Aorta (tissue), 5 donors: ENCODE results near the gene ZNF587B. TPM values are rescaled to one million over a fixed set of nuclear protein-coding genes. Genes with fewer than 3 reads are reported as not detected.
"Not testable (repeated sequence)": the region's sequence is repeated elsewhere in the genome, so short reads cannot be mapped to it uniquely, and the experiment has no call there.

ENCODE experiments used
- ATAC-seq: fragments of 200-7000 bp; cut with Tn5 transposase; one replicate; pipeline ENCODE4 v1.9.1; 2022; ENCODE audit warnings: moderate library complexity; ENCODE audit not compliant: low FRiP score
- DNase-seq, 2 donors: peaks; one replicate each; pipeline ENCODE4 v3.0.0-alpha.2; 2020
- H3K27ac ChIP-seq, 2 donors: one replicate each; pipeline ENCODE4 v1.5.1; 2013; ENCODE audit warnings: low read length in 2 of 2, mild to moderate bottlenecking in 2 of 2, moderate library complexity in 2 of 2, control low read depth in 1 of 2, inconsistent platforms in 1 of 2, low read depth in 1 of 2
- H3K27me3 ChIP-seq, 2 donors: one replicate each; pipeline ENCODE4 v1.6.1; 2013; ENCODE audit warnings: control low read depth in 1 of 2, low read length in 1 of 2, mild to moderate bottlenecking in 1 of 2, moderate library complexity in 1 of 2; ENCODE audit not compliant: insufficient read depth in 2 of 2, control insufficient read depth in 1 of 2
- H3K36me3 ChIP-seq, 2 donors: one replicate each; pipeline ENCODE4 v1.6.1; 2013; ENCODE audit warnings: control low read depth in 1 of 2, low read length in 1 of 2, mild to moderate bottlenecking in 1 of 2; ENCODE audit not compliant: insufficient read depth in 2 of 2, control insufficient read depth in 1 of 2
- H3K4me1 ChIP-seq, 2 donors: one replicate each; pipeline ENCODE4 v1.6.1; 2013; ENCODE audit warnings: low read length in 2 of 2, control low read depth in 1 of 2, mild to moderate bottlenecking in 1 of 2, moderate library complexity in 1 of 2; ENCODE audit not compliant: insufficient read depth in 2 of 2, control insufficient read depth in 1 of 2
- H3K4me3 ChIP-seq, 2 donors: one replicate each; pipeline ENCODE4 v1.5.1; 2013; ENCODE audit warnings: low read length in 2 of 2, control low read depth in 1 of 2, mild to moderate bottlenecking in 1 of 2
- H3K9me3 ChIP-seq: one replicate; pipeline ENCODE4 v1.6.1; 2013; ENCODE audit warnings: mild to moderate bottlenecking, low read length; ENCODE audit not compliant: control insufficient read depth
- WGBS, 2 donors: extraction: QIAGEN DNeasy Blood & Tissue Kit; methylation state at CpG; one replicate each; pipeline ENCODE4 v1.1.7; 2013; 5-methylcytosine and 5-hydroxymethylcytosine counted together
- intact Hi-C, 2 donors: fragments of 100-400 bp; cut with DNase I; formaldehyde crosslinking; loops; one replicate each; pipeline versions ENCODE4 v1.14.2 to v1.15.0; 2022
- polyA plus RNA-seq, 2 donors: library from polyadenylated mRNA; stranded (reverse); fragments of 200-250 nt; gene quantifications; one replicate each; pipeline ENCODE4 v1.2.3, GENCODE V29; 2013
- total RNA-seq, 2 donors: library from RNA; stranded (reverse); fragmentation: NEBNext Ultra II Directional; extraction: Animal tissue kit (Norgen Biotek cat#: 25700); gene quantifications; one replicate each; pipeline ENCODE4 v1.2.1, GENCODE V29; 2021
- donor health status: healthy with polysubstance abuse.
- donor health status: Bipolar disorder and iron deficiency.
- donor health status: DM: no; HTN: no; CAD: no.
- donor health status: DM: no; HTN: no; CAD: no.
- donor health status: DM: yes; HTN: yes; CAD: no.

The ZNF587B gene
- total and polyA plus RNA-seq, 4 donors: 1.5 to 15.8 (median 9.4) TPM

DNA sequence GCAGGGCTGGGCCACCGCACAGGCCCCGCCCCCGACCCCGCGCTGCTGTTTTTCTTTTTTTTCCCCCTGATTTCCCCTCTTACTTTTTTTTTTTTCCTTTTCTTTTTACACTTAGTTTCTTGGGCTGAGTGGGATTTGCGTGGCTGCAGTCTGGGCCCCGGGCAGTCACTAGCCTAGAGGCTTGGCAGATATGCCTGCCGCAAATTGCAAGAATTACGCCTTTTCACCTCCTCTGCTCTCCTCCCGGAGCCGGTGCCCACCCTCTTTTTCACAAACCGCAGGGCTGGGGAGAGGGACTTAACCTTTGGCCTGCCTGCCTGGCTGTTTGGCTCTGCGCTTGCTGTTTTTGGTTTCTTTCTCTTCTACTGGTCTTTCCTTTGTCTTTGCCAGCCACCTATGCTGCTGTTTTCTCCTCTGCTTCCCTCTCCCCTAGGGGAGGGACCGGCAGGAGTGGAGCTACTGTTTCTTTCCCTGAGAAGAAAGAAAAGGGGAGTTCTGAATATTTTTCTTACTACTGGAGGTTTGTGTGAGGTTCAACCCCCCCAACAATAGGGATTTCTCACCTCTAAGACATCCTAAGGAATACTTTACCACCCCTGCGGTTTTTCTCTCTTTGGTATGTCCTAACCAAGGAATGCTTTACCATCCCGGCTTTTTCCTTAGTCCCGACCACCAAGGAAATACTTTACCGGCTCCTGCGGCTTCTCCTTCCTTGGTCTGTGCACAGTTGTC, 26.3 kb upstream of the ZNF587B start:
- peak; percentile 56 for ATAC-seq
- no peaks in the 10 kb centered on the region for H3K9me3 ChIP-seq
- H3K4me3 ChIP-seq: peak overlapping the region; percentile 11 to 98
- DNase-seq: peak in 1 of 2 donors; percentile 64
- 2% methylated on average over 19 of the region's 19 CpGs for WGBS, 2 donors
- H3K27me3 ChIP-seq: no peaks in the 10 kb centered on the region
- peaks cover 0 to 2% of the 10 kb centered on the region in 2 donors for H3K36me3 ChIP-seq
- intact Hi-C loops: no loop called here
- H3K4me1 ChIP-seq: no peaks in the 10 kb centered on the region
- peak overlapping the region in 1 of 2 donors; percentile 94 for H3K27ac ChIP-seq

DNA sequence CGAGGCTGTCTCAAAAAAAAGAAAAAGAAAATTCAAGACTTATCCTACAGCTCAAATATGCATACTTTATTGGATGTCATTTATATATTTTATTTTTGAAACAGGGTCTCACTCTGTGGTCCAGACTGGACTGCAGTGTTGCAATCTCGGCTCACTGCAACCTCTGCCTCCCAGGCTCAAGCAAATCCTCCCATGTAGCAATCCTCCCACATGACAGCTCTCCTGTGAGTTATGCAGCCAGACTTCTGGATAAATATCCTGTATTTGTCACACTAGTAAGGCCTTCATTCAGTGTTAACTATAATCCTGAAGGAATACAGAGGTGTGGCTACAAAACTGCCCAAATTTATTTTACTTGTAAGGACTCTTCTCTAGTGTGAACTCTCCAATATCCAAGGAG, 22.6 kb upstream of the ZNF587B start:
- WGBS, 2 donors: 93 to 95% methylated on average over 2 of the region's 2 CpGs
- intact Hi-C loops: no loop called here
- no peaks in the 10 kb centered on the region for H3K4me1 ChIP-seq
- H3K9me3 ChIP-seq: no peaks in the 10 kb centered on the region
- no peak overlapping the region for H3K27ac ChIP-seq
- H3K36me3 ChIP-seq: peaks cover 0 to 2% of the 10 kb centered on the region in 2 donors
- no peak overlapping the region for H3K4me3 ChIP-seq
- ATAC-seq: no peak
- no peaks in the 10 kb centered on the region for H3K27me3 ChIP-seq
- no peak for DNase-seq

DNA sequence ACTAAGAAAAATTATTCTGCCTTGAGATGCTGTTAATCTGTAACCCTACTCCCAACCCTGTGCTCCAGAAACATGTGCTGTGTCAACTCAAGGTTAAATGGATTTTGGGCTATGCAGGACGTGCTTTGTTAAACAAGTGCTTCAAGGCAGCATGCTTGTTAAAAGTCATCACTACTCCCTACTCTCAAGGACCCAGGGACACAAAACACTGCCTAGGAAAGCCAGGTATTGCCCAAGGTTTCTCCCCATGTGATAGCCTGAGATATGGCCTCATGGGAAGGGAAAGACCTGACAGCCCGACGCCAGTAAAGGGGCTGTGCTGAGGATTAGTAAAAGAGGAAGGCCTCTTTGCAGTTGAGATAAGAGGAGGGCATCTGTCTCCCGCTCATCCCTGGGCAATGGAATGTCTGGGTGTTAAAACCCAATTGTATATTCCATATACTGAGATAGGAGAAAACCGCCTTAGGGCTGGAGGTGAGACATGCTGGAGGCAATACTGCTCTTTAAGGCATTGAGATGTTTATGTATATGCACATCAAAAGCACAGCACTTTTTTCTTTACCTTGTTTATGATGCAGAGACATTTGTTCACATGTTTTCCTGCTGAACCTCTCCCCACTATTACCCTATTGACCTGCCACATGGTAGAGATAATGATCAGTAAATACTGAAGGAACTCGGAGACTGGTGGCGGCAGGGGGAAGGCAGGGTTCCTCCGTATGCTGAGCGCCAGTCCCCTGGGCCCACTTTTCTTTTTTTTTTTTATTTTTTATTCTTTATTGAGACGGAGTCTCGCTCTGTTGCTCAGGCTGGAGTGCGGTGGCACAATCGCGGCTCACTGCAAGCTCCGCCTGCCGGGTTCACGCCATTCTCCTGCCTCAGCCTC, 19.4 kb upstream of the ZNF587B start:
- not testable (repeated sequence) for H3K4me1 ChIP-seq, H3K27me3 ChIP-seq, H3K27ac ChIP-seq, DNase-seq, H3K4me3 ChIP-seq, H3K36me3 ChIP-seq, ATAC-seq, H3K9me3 ChIP-seq
- 78 to 80% methylated on average over 17 of the region's 17 CpGs for WGBS, 2 donors
- intact Hi-C loops: loop anchor here in 1 of 2 donors (10.0 kb wide), 1 partner anchor 636 kb away; no protein-coding TSS in a partner anchor

DNA sequence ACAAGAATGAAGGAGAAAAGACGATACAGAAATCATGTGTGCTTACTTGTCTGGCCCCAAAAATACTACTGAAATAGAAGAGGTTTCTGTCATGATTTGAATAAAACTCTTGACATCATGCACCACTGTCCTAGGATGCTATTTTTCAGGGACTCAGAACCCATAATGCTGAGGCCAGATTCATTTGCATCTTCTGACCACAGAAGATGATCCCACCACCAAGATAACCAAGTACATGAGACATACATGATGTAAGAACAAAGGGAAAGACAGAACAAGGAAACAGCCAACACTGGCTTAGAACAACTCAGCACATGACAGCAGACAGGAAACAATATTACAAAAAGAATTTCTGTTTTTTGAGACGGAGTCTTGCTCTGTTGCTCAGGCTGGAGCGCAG, 17.9 kb upstream of the ZNF587B start:
- Histone ChIP-seq H3K9me3 (no peaks in the 10 kb centered on the region), H3K4me3 (no peak overlapping the region), H3K4me1 (no peaks in the 10 kb centered on the region), H3K27me3 (no peaks in the 10 kb centered on the region), H3K27ac (no peak overlapping the region), H3K36me3 (peaks cover 0 to 2% of the 10 kb centered on the region in 2 donors)
- intact Hi-C loops: loop anchor here in 1 of 2 donors (10.0 kb wide), 1 partner anchor 637 kb away; no protein-coding TSS in a partner anchor
- WGBS, 2 donors: 82 to 84% methylated on average over 3 of the region's 3 CpGs
- no peak for DNase-seq
- ATAC-seq: no peak

DNA sequence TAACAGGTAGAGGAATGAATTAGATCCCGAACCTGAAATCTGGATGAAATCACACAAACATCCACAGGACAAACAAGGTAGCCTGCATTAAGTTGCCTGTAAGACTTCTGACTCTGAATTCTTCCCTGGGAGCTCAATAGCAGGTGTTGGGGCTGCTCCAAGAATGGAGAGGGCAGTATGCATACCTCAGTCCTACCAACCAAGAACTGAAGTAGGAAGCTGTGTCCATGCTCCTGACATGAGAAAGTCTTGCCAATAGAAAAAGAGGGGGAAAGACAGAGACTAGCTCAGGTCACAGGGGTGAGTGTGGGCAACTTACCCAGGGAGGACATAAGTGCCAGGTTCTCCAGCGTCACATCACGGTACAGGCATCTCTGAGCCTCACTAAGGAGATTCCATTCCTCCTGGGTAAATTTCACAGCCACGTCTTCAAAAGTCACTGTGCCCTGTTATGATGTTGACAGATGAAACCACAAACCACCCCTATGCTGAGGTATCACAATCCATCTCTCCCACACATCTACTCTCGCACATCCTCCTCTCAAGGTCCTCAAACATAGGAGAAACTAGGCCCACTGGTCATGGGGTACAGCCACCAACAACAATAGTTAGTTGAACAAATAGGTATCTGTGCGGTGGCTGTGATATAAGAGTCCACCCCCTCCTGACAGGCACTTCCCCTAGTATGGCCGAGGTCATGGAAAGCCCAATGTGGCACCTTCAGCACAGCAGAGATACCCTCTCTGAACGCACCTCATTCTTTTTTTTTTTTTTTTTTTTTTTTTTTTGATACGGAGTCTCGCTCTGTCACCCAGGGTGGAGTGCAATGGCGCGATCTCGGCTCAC, 16.9 kb upstream of the ZNF587B start:
- H3K9me3 ChIP-seq, ATAC-seq, H3K27me3 ChIP-seq, H3K4me1 ChIP-seq, H3K4me3 ChIP-seq, H3K36me3 ChIP-seq, H3K27ac ChIP-seq, DNase-seq: not testable (repeated sequence)
- intact Hi-C loops: loop anchor here in 1 of 2 donors (10.0 kb wide), 1 partner anchor 638 kb away; no protein-coding TSS in a partner anchor
- WGBS, 2 donors: 88 to 93% methylated on average over 10 to 13 of the region's 13 CpGs

DNA sequence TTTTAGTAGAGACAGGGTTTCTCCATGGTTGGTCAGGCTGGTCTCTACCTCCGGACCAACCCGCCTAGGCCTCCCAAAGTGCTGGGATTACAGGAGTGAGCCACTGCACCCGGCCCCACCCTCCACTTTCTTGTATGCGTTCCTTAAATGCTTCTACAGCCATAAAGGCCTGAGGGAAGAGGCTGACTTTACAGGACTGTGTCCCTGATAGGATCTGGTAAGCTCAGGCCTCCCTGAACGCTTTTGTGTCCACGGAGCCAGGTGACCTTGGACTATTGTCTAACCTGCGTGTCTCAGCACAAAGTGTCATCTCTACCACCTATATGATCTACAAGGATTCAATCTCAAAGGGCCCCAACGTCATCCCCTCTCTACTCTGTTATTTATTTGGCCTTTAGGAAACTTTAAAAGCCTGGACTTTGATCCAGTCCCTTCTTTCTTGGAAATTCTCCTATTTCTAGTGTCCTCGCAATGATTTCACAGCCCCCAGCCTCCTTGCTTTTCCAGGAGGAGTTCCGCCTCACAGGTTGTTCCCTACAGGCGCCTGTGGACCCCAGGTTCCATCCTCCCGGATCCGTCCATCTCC, 16.1 kb upstream of the ZNF587B start:
- no peak overlapping the region for H3K27ac ChIP-seq
- 22 to 24% methylated on average over 13 of the region's 13 CpGs for WGBS, 2 donors
- H3K36me3 ChIP-seq: no peaks in the 10 kb centered on the region
- intact Hi-C loops: loop anchor here in 1 of 2 donors (10.0 kb wide), 1 partner anchor 639 kb away; no protein-coding TSS in a partner anchor
- ATAC-seq: no peak
- H3K9me3 ChIP-seq: no peaks in the 10 kb centered on the region
- DNase-seq: no peak
- peak overlapping the region; percentile 49 to 91 for H3K4me3 ChIP-seq
- no peaks in the 10 kb centered on the region for H3K4me1 ChIP-seq
- no peaks in the 10 kb centered on the region for H3K27me3 ChIP-seq

DNA sequence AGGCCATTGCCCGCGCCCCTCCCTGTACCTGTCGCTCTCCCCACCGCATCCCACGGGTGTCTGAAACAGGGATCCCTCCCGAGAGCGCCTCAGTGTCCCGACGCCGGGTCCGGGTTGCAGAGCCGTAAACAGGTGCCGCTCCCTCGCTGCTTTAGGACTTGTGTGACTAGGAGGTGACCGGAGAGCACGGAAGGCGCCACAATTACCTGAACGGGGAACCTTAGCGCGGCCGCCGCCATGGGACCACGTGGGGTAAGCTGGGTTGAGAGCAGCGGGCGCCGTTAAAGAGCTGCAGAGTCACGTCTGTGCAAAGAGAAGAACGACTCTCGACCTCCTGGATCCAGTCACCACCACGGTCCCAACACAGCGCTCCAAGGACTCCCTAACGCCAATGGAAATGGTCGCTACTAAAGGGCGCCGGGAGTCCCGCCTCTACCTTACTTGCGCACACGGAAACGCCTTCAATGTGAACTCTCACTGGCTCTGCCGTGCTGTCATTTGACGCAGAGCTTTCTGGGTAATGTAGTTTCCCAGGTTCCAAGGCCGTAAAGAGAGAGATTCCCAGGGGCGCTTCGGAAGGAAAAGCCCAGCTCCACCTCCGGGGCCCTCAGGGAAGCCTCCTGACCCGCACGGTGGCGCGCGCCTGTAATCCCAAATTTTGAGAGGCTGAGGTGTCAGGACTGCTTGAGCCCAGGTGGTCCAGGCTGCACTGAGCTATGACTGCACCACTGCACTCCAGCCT, 15.4 kb upstream of the ZNF587B start, which contains the start of gene ZNF552:
Gene ZNF552 (minus strand): TSS at position 409 of the 742 bp plus-strand sequence. CDS start 170 bp downstream, at position 239.
- 0 to 1% methylated on average over 50 of the region's 50 CpGs for WGBS, 2 donors
- DNase-seq: peak; percentile 90 to 92
- peak within 1 kb of the TSS; percentile 49 to 91 for H3K4me3 ChIP-seq
- no peaks in the 10 kb centered on the region for H3K9me3 ChIP-seq
- intact Hi-C loops: loop anchor here in 1 of 2 donors (10.0 kb wide), 1 partner anchor 640 kb away; no protein-coding TSS in a partner anchor
- peak; percentile 93 for ATAC-seq
- peak within 1 kb of the TSS in 1 of 2 donors; percentile 68 for H3K27ac ChIP-seq
- no peaks in the 10 kb centered on the region for H3K27me3 ChIP-seq
- H3K4me1 ChIP-seq: no peaks in the 10 kb centered on the region
- no peaks in the 10 kb centered on the region for H3K36me3 ChIP-seq
